ENCODE results near the gene GPHN. TPM values are rescaled to one million over a fixed set of nuclear protein-coding genes. Genes with fewer than 3 reads are reported as not detected.
"Not testable (repeated sequence)": the region's sequence is repeated elsewhere in the genome, so short reads cannot be mapped to it uniquely, and the experiment has no call there.

Gene GPHN
- total RNA-seq, 1 donor from 2014 or later: 33.4 TPM

- Histone ChIP-seq H3K4me3 (no peak overlapping the region), H3K27ac (replicated peaks) (no peak overlapping the region), H3K4me1 (peaks cover 16% of the 10 kb centered on the region), H3K36me3 (no peaks in the 10 kb centered on the region), H3K27me3 (ENCODE audit: low read depth) (no peaks in the 10 kb centered on the region), H3K9me3 (replicated peaks) (peaks cover 43% of the 10 kb centered on the region)
- TF ChIP-seq, protein P1, sequence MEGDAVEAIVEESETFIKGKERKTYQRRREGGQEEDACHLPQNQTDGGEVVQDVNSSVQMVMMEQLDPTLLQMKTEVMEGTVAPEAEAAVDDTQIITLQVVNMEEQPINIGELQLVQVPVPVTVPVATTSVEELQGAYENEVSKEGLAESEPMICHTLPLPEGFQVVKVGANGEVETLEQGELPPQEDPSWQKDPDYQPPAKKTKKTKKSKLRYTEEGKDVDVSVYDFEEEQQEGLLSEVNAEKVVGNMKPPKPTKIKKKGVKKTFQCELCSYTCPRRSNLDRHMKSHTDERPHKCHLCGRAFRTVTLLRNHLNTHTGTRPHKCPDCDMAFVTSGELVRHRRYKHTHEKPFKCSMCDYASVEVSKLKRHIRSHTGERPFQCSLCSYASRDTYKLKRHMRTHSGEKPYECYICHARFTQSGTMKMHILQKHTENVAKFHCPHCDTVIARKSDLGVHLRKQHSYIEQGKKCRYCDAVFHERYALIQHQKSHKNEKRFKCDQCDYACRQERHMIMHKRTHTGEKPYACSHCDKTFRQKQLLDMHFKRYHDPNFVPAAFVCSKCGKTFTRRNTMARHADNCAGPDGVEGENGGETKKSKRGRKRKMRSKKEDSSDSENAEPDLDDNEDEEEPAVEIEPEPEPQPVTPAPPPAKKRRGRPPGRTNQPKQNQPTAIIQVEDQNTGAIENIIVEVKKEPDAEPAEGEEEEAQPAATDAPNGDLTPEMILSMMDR (IDR thresholded peaks at IDR 0.05; ENCODE audit: borderline replicate concordance): no peak
- intact Hi-C loops (cut with micrococcal nuclease): no loop called here
- DNase-seq: no peak
These were observed 64.9 kb downstream of the GPHN start for GRCh38 chr14:66572826-66573225.

DNA sequence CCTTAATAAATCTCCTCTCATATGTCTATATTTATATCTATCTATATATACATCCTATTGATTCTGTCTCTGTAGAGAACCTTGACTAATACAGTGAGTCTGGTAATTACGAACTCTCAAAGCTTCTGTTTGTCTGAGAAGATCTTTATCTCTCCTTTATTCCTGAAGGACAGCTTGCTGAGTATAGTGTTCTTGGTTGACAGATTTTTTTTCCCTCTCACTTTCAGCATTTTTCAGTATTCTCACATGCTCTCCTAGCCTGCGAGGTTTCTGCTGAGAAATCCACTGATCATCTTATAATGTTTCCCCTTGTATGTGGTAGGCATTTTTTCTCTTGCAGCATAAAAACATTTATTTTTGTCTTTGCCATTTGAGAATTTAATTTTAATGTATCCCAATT is 67.1 kb downstream of the GPHN start:
- no peak for DNase-seq
- Histone ChIP-seq H3K27me3 (ENCODE audit: low read depth) (no peaks in the 10 kb centered on the region), H3K4me3 (no peak overlapping the region), H3K36me3 (no peaks in the 10 kb centered on the region), H3K4me1 (peaks cover 8% of the 10 kb centered on the region), H3K27ac (replicated peaks) (no peak overlapping the region), H3K9me3 (replicated peaks) (peaks cover 65% of the 10 kb centered on the region)
- intact Hi-C loops (cut with micrococcal nuclease): no loop called here
- TF ChIP-seq, protein P1 (IDR thresholded peaks at IDR 0.05; ENCODE audit: borderline replicate concordance): no peak

DNA sequence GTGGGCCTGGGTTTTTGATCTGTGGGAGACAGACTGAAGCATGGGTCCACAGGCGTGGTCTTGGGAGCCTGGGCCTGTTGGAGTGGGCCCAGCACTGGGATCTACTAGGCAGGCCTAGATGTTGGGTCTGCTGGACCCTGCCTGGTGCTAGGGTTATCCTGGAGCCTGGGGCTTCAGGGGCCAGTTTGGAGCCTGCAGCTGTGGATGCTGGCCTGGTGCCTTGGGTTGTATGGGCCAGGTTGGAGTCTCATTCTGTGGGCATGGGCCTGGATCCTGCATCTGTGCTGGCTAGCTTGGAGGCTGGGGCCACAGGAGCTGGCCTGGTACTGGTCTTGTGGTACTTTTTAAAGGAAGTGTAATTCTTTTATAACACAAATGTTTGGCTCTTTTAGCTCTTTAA is 68.0 kb downstream of the GPHN start:
- peaks cover 65% of the 10 kb centered on the region for H3K9me3 ChIP-seq (replicated peaks)
- TF ChIP-seq, protein P1 (IDR thresholded peaks at IDR 0.05; ENCODE audit: borderline replicate concordance): no peak

DNA sequence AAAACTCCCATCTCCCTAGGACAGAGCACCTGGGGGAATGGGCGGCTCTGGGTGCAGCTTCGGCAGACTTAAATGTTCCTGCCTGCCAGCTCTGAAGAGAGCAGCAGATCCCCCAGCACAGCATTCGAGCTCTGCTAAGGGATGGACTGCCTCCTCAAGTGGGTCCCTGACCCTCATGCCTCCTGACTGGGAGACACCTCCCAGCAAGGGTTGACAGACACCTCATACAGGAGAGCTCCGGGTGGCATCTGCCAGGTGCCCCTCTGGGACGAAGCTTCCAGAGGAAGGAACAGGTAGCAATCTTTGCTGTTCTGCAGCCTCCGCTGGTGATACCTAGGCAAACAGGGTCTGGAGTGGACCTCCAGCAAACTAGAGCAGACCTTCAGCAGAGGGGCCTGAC is 79.8 kb downstream of the GPHN start:
- H3K4me3 ChIP-seq; H3K27ac ChIP-seq (replicated peaks); DNase-seq; H3K36me3 ChIP-seq; H3K4me1 ChIP-seq; H3K9me3 ChIP-seq (replicated peaks); H3K27me3 ChIP-seq (ENCODE audit: low read depth); intact Hi-C loops (cut with micrococcal nuclease): not testable (repeated sequence)

More for the DNA sequence above, 68.0 kb downstream of the GPHN start:
- Histone ChIP-seq H3K27ac (replicated peaks) (no peak overlapping the region), H3K4me1 (peaks cover 8% of the 10 kb centered on the region), H3K27me3 (ENCODE audit: low read depth) (no peaks in the 10 kb centered on the region), H3K4me3 (no peak overlapping the region), H3K36me3 (no peaks in the 10 kb centered on the region)
- intact Hi-C loops (cut with micrococcal nuclease): no loop called here
- no peak for DNase-seq

- DNase-seq: no peak
- H3K36me3 ChIP-seq: no peaks in the 10 kb centered on the region
- TF ChIP-seq, protein P1 (IDR thresholded peaks at IDR 0.05; ENCODE audit: borderline replicate concordance): no peak
- H3K4me3 ChIP-seq: no peak overlapping the region
- no peaks in the 10 kb centered on the region for H3K27me3 ChIP-seq (ENCODE audit: low read depth)
- H3K9me3 ChIP-seq (replicated peaks): peaks cover 55% of the 10 kb centered on the region
- intact Hi-C loops (cut with micrococcal nuclease): no loop called here
- no peak overlapping the region for H3K27ac ChIP-seq (replicated peaks)
- H3K4me1 ChIP-seq: no peaks in the 10 kb centered on the region
These were observed 87.4 kb downstream of the GPHN start for GRCh38 chr14:66595394-66595793.

DNA sequence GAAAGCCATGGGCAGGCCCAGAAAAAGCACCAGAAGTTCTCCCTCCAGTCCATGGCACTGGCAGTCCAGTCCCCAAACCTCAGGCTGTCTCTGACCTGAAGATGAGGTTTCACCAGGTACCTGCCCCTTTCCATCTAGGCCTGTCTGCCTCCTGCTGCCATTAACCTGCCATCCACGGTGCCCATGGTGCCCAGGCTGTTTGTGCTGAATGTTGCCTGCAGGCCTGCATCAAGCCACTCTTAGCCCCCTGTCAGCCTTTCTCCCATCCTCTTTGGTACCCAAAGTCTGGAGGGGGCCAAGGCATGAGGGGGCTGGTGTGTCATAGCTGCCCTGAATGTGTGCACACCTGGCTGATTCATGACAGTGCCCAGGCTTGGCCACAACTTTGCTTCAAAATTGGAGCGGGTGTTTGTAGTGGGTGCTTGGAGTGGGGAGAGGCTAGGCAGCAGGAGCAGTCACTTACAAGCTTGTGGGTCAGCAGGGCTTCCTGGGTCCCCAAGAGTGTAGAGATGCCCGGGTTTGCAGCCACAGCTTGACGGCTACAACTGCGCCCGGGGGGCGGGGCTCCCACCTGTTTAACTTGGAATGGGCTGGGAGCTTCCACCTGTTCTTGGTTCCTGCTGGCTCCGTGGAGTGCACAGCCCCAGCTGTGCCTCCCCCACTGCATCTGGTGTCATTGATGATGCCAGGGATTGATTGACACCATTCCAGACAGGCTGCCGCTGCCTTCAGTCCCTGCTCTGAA is 88.5 kb downstream of the GPHN start:
- H3K36me3 ChIP-seq: no peaks in the 10 kb centered on the region
- no peak overlapping the region for H3K4me3 ChIP-seq
- no peak overlapping the region for H3K27ac ChIP-seq (replicated peaks)
- no peak for DNase-seq
- intact Hi-C loops (cut with micrococcal nuclease): no loop called here
- peaks cover 55% of the 10 kb centered on the region for H3K9me3 ChIP-seq (replicated peaks)
- TF ChIP-seq, protein P1 (IDR thresholded peaks at IDR 0.05; ENCODE audit: borderline replicate concordance): no peak
- no peaks in the 10 kb centered on the region for H3K4me1 ChIP-seq
- no peaks in the 10 kb centered on the region for H3K27me3 ChIP-seq (ENCODE audit: low read depth)

Measured in left ventricle myocardium inferior (tissue), 1 donor.